T-cell (primary cell): ENCODE measurements around the gene VANGL1. TPM values are rescaled to one million over a fixed set of nuclear protein-coding genes. Genes with fewer than 3 reads are reported as not detected.

Source experiments
- ATAC-seq, 4 experiments: fragments of 200-7000 bp in 3 of 4; fragments of 150-1000 bp in 1 of 4; cut with Tn5 transposase; replicated peaks in 1 of 4; 1 replicate in 3 of 4; 2 replicates in 1 of 4; pipeline ENCODE4 v1.10.0; 2021; ENCODE audit warnings: moderate library complexity in 3 of 4, mild to moderate bottlenecking in 2 of 4, moderate number of reproducible peaks in 1 of 4
- CTCF ChIA-PET, 2 donors: fragments of 300-600 bp; sonication (Branson Sonifier 250); formaldehyde crosslinking; loops; one replicate each; lab custom pipeline; 2022; ENCODE audit warnings: antibody characterized with exemption in 2 of 2; lab: Charles Lee
- POLR2A ChIA-PET, 2 donors: fragments of 300-600 bp; sonication (Branson Sonifier 250); formaldehyde crosslinking; loops; one replicate each; lab custom pipeline; 2022; ENCODE audit warnings: antibody characterized with exemption in 2 of 2; lab: Charles Lee
- DNase-seq, 35 experiments: peaks; one replicate each; pipeline versions ENCODE4 v3.0.0 to v3.0.0-alpha.2; 2013 to 2023
- H3K27ac ChIP-seq: one replicate; pipeline ENCODE4 v1.5.1; 2013; ENCODE audit warnings: low read length
- H3K27me3 ChIP-seq, 2 experiments: replicated peaks in 1 of 2; 1 replicate in 1 of 2; 2 replicates in 1 of 2; pipeline versions ENCODE4 v1.6.1 to v1.7.0; 2013; ENCODE audit warnings: low read length in 1 of 2, mixed read lengths in 1 of 2; ENCODE audit not compliant: control insufficient read depth in 2 of 2, insufficient read depth in 2 of 2; ENCODE audit errors: extremely low read depth in 1 of 2
- H3K36me3 ChIP-seq, 2 donors: 1 replicate in 1 of 2; 2 replicates in 1 of 2; pipeline versions ENCODE4 v1.6.1 to v1.7.0; 2013; ENCODE audit warnings: low read length in 1 of 2; ENCODE audit not compliant: control insufficient read depth in 2 of 2, insufficient read depth in 1 of 2; ENCODE audit errors: extremely low read depth in 1 of 2
- H3K4me1 ChIP-seq, 2 experiments: 1 replicate in 1 of 2; 2 replicates in 1 of 2; pipeline versions ENCODE4 v1.6.1 to v1.7.0; 2013; ENCODE audit warnings: low read length in 2 of 2, mixed read lengths in 1 of 2; ENCODE audit not compliant: insufficient read depth in 2 of 2, control insufficient read depth in 1 of 2; ENCODE audit errors: extremely low read depth in 1 of 2
- H3K4me3 ChIP-seq, 2 donors: 1 replicate in 1 of 2; 2 replicates in 1 of 2; pipeline versions ENCODE4 v1.5.1 to v1.7.0; 2013; ENCODE audit warnings: mild to moderate bottlenecking in 2 of 2, low read length in 1 of 2, moderate library complexity in 1 of 2; ENCODE audit not compliant: control insufficient read depth in 1 of 2; ENCODE audit errors: extremely low read depth in 1 of 2
- H3K9me3 ChIP-seq: 2 replicates; pipeline ENCODE4 v1.7.0; 2013
- H3K27ac Mint-ChIP-seq, 2 donors: one replicate each; pipeline ENCODE4 v1.8.0; 2020 to 2021; ENCODE audit warnings: mild to moderate bottlenecking in 2 of 2, mixed read lengths in 2 of 2
- H3K27me3 Mint-ChIP-seq, 2 donors: one replicate each; pipeline ENCODE4 v1.8.0; 2021 to 2022; ENCODE audit warnings: mixed read lengths in 2 of 2
- H3K36me3 Mint-ChIP-seq: one replicate; pipeline ENCODE4 v1.8.0; 2021; ENCODE audit warnings: mixed read lengths
- H3K4me1 Mint-ChIP-seq, 3 donors: one replicate each; pipeline ENCODE4 v1.8.0; 2020 to 2022; ENCODE audit warnings: mixed read lengths in 3 of 3, mild to moderate bottlenecking in 1 of 3
- H3K4me3 Mint-ChIP-seq, 3 donors: one replicate each; pipeline ENCODE4 v1.8.0; 2020 to 2022; ENCODE audit warnings: mild to moderate bottlenecking in 3 of 3, mixed read lengths in 3 of 3, moderate library complexity in 3 of 3
- H3K9me3 Mint-ChIP-seq, 3 donors: one replicate each; pipeline ENCODE4 v1.8.0; 2020 to 2022; ENCODE audit warnings: mixed read lengths in 3 of 3
- WGBS: methylation state at CpG from one replicate; pipeline ENCODE4 v1.1.5; 2013; ENCODE audit warnings: missing lambda C conversion rate; ENCODE audit not compliant: insufficient coverage; 5-methylcytosine and 5-hydroxymethylcytosine counted together
- total RNA-seq, 35 experiments: library from RNA in 6 of 35; stranded (reverse) in 6 of 35; fragments of 120-200 nt in 1 of 35; gene quantifications; one replicate each; pipeline versions ENCODE4 v1.2.1 to v1.2.4 and lab custom pipeline; 2013 to 2026

The VANGL1 gene
- total RNA-seq, 5 donors from 2014 or later (not counting 1 experiment from before 2014, with no cell fraction given), result 1.7 to 2.5 (median 2.4) TPM

DNA sequence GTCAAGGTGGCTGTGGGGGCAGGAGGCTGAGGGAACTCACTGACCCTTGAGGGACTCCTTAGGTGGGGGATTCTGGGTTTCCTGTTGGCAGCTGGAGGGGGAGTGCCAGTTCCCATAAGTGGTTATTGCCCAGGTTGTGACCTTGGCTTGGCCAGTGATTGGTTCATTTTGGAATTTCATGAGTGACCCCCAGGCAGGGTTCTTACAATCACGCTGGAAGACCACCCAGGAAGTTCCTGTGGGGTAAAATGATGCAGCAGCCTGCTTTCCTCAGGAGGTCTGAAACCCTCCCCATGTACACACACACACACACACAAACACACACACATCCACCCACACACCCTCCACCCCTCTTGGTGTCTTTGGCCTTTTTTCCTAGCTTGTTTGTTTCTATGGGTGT is 16.9 kb downstream of the VANGL1 start:
- Histone ChIP-seq H3K4me3 (no peak overlapping the region), H3K27me3 (no peaks in the 10 kb centered on the region), H3K9me3 (no peaks in the 10 kb centered on the region), H3K27ac (no peak overlapping the region), H3K36me3 (peaks cover 2 to 6% of the 10 kb centered on the region in 2 donors), H3K4me1 (no peaks in the 10 kb centered on the region)
- H3K27ac Mint-ChIP-seq, result no peak overlapping the region
- DNase-seq, result no peak
- ChIA-PET POLR2A (no interaction called here), CTCF (no interaction called here)
- no CpG with 5 or more reads among the region's 1 CpG for WGBS
- no peak for ATAC-seq
- H3K9me3 Mint-ChIP-seq, result no peaks in the 10 kb centered on the region
- no peak overlapping the region for H3K4me3 Mint-ChIP-seq
- H3K4me1 Mint-ChIP-seq, result peaks cover 2 to 8% (median 4%) of the 10 kb centered on the region in 3 donors
- H3K27me3 Mint-ChIP-seq, result peaks cover 0 to 2% of the 10 kb centered on the region in 2 donors
- H3K36me3 Mint-ChIP-seq, result peaks cover 2% of the 10 kb centered on the region

DNA sequence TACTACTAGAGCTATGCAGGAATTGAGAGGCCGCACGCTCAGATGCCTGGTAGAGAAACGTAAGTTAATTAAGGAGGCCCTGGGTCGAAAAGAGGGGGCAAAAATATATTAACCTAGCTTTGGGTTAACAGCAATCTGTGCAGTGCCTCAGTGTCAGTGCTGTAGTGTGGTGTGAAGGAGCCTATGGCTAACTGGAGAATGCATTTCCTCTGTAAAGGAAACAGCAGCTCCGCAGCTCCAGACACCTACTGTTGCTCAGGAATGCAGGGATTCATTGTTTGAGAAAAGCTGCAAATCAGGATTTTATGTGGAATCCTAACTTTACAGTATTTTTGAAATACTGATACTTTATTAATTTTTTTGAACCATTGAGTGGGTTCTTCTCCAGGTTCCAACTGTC is 18.4 kb downstream of the VANGL1 start:
- H3K4me1 ChIP-seq, result no peaks in the 10 kb centered on the region
- WGBS, result 95% methylated on average over 3 of the region's 5 CpGs
- POLR2A ChIA-PET, result no interaction called here
- H3K4me1 Mint-ChIP-seq, result peaks cover 2 to 4% (median 3%) of the 10 kb centered on the region in 3 donors
- peaks cover 9% of the 10 kb centered on the region for H3K36me3 Mint-ChIP-seq
- no peak overlapping the region for H3K27ac Mint-ChIP-seq
- no peaks in the 10 kb centered on the region for H3K9me3 Mint-ChIP-seq
- ATAC-seq (no peak), DNase-seq (no peak)
- H3K9me3 ChIP-seq, result no peaks in the 10 kb centered on the region
- H3K27me3 Mint-ChIP-seq, result peaks cover 0 to 1% of the 10 kb centered on the region in 2 donors
- peaks cover 2 to 6% of the 10 kb centered on the region in 2 donors for H3K36me3 ChIP-seq
- H3K27me3 ChIP-seq, result no peaks in the 10 kb centered on the region
- CTCF ChIA-PET, result no interaction called here
- H3K27ac ChIP-seq, result no peak overlapping the region
- H3K4me3 ChIP-seq, result no peak overlapping the region
- no peak overlapping the region for H3K4me3 Mint-ChIP-seq

DNA sequence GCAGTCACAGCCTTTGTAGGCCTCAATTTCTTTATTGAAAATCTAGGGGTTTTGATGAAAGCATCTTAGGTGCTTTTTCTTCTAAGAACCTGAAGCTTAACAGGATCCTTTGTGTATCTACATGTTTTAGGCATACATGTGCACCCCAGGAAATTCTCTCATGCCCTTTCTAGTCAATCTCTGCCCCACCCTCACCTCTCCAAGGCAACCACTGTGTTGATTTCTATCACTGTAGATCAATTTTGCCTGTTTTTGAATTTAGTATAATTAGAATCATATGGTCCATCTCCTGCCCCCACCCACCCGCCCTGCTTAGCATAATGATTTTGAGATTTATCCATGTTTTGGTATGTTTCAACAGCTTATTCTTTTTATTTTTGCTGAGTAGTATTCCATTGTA is 19.4 kb downstream of the VANGL1 start:
- Histone ChIP-seq H3K27me3 (no peaks in the 10 kb centered on the region), H3K4me3 (no peak overlapping the region), H3K27ac (no peak overlapping the region), H3K4me1 (no peaks in the 10 kb centered on the region), H3K9me3 (no peaks in the 10 kb centered on the region), H3K36me3 (peaks cover 2 to 6% of the 10 kb centered on the region in 2 donors)
- H3K36me3 Mint-ChIP-seq, result peaks cover 9% of the 10 kb centered on the region
- no peak overlapping the region for H3K4me3 Mint-ChIP-seq
- no peak overlapping the region for H3K27ac Mint-ChIP-seq
- WGBS, result no CpG with 5 or more reads among the region's 1 CpG
- DNase-seq (no peak), ATAC-seq (no peak)
- H3K27me3 Mint-ChIP-seq, result peaks cover 0 to 1% of the 10 kb centered on the region in 2 donors
- ChIA-PET CTCF (no interaction called here), POLR2A (no interaction called here)
- no peaks in the 10 kb centered on the region for H3K9me3 Mint-ChIP-seq
- H3K4me1 Mint-ChIP-seq, result peaks cover 0 to 2% (median 0%) of the 10 kb centered on the region in 3 donors

DNA sequence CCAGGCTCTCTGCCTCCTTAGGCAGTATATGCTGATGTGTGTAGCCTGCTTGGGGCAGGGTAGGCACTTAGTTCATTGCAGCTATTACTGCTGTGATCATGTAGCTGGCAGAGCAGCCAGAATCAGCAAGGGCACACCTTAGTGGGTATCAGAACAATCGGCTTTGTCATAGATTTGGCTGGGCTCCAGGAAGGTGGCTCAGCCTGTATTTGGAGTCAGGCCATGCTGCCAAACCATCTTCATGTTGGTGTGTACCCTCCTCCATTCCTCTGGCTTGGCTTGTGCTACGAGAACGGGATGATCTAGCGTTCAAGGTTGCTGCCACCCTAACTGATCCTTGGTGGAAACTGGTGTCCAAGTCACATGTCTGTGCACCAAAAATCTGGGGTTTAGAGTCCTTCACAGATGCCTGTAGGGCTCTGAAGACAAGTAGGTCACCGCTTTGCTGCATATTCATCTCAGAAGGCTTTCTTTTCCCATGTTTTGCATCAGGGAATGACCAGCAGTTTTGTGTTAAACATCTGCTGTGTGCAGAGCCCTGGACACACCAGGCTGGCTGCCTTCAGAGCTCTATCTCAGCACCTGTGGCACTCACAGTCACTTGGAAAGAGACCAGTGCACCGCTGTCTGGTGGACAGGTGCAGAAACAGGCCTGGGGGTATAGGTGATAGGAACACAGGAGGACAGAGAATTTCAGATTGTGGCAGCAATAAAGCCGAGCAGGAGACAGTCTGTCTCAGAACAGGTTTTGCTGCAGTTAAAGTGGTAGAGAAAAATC is 23.7 kb downstream of the VANGL1 start:
- Mint-ChIP-seq H3K9me3 (no peaks in the 10 kb centered on the region), H3K27ac (no peak overlapping the region), H3K4me1 (no peaks in the 10 kb centered on the region), H3K4me3 (no peak overlapping the region), H3K36me3 (peaks cover 6% of the 10 kb centered on the region), H3K27me3 (no peaks in the 10 kb centered on the region)
- Histone ChIP-seq H3K36me3 (peaks cover 5% of the 10 kb centered on the region in 2 donors), H3K4me1 (no peaks in the 10 kb centered on the region), H3K9me3 (no peaks in the 10 kb centered on the region), H3K4me3 (no peak overlapping the region), H3K27ac (no peak overlapping the region), H3K27me3 (no peaks in the 10 kb centered on the region)
- CTCF ChIA-PET, result no interaction called here
- ATAC-seq, result no peak
- no peak for DNase-seq
- WGBS, result 89% methylated on average over 7 of the region's 7 CpGs
- POLR2A ChIA-PET, result no interaction called here

DNA sequence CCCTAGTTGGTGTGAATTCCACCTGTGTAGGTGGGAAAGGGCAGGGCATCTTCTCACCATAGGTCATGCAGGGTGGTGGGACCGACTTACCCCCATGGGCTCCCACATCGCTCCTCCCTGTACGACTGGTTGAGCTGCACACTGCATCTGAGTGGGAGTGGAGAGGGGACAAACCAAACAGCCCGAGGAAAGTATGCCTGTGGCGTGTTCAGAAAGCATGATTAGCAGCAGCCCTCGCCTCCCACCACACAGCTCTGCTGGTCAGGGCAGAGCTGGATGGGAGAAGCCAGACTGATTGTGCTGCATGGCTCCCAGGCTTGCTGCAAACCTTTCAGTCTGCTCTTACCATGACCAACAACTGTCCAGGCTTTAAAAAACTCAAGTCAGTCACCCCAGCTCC is 24.4 kb downstream of the VANGL1 start:
- no peak overlapping the region for H3K4me3 Mint-ChIP-seq
- no peak overlapping the region for H3K4me3 ChIP-seq
- no peaks in the 10 kb centered on the region for H3K9me3 Mint-ChIP-seq
- H3K27ac ChIP-seq, result no peak overlapping the region
- DNase-seq (no peak), ATAC-seq (no peak)
- no peaks in the 10 kb centered on the region for H3K4me1 Mint-ChIP-seq
- CTCF ChIA-PET, result no interaction called here
- H3K4me1 ChIP-seq, result no peaks in the 10 kb centered on the region
- no peaks in the 10 kb centered on the region for H3K27me3 ChIP-seq
- H3K27ac Mint-ChIP-seq, result no peak overlapping the region
- no peaks in the 10 kb centered on the region for H3K9me3 ChIP-seq
- peaks cover 3 to 5% of the 10 kb centered on the region in 2 donors for H3K36me3 ChIP-seq
- no peaks in the 10 kb centered on the region for H3K27me3 Mint-ChIP-seq
- H3K36me3 Mint-ChIP-seq, result peaks cover 6% of the 10 kb centered on the region
- 73% methylated on average over 3 of the region's 6 CpGs for WGBS
- POLR2A ChIA-PET, result no interaction called here

DNA sequence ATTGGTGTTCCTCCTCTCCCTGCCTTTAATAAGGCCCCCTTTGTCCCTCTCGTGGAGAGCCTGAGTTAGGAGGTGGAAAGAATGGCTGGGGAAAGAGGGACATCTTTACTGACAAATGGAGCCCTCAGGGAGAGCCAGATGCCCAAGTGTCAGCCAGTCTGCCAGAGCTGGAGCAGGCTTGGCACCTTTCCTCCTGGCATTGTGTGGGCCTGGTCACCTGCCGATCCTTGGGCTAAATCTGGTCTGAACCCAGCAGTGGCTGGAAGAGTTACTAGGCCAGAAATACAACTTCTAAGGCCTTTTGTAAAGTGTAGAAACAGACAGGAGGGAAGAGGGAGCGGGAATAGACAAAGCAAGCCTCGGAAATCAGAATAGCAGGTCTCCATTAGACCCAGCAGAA is 24.9 kb downstream of the VANGL1 start:
- Histone ChIP-seq H3K4me3 (no peak overlapping the region), H3K9me3 (no peaks in the 10 kb centered on the region), H3K27me3 (no peaks in the 10 kb centered on the region), H3K27ac (no peak overlapping the region), H3K4me1 (no peaks in the 10 kb centered on the region), H3K36me3 (peaks cover 3 to 7% of the 10 kb centered on the region in 2 donors)
- Mint-ChIP-seq H3K27me3 (no peaks in the 10 kb centered on the region), H3K4me3 (no peak overlapping the region), H3K4me1 (no peaks in the 10 kb centered on the region), H3K36me3 (peaks cover 6% of the 10 kb centered on the region), H3K9me3 (no peaks in the 10 kb centered on the region), H3K27ac (no peak overlapping the region)
- POLR2A ChIA-PET, result no interaction called here
- DNase-seq (no peak), ATAC-seq (no peak)
- 75% methylated on average over 2 of the region's 4 CpGs for WGBS
- CTCF ChIA-PET, result no interaction called here
